ENCODE measurements around the gene FRAT2.

FRAT2 gene, protein sequence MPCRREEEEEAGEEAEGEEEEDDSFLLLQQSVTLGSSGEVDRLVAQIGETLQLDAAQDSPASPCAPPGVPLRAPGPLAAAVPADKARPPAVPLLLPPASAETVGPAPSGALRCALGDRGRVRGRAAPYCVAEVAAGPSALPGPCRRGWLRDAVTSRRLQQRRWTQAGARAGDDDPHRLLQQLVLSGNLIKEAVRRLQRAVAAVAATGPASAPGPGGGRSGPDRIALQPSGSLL

DNA sequence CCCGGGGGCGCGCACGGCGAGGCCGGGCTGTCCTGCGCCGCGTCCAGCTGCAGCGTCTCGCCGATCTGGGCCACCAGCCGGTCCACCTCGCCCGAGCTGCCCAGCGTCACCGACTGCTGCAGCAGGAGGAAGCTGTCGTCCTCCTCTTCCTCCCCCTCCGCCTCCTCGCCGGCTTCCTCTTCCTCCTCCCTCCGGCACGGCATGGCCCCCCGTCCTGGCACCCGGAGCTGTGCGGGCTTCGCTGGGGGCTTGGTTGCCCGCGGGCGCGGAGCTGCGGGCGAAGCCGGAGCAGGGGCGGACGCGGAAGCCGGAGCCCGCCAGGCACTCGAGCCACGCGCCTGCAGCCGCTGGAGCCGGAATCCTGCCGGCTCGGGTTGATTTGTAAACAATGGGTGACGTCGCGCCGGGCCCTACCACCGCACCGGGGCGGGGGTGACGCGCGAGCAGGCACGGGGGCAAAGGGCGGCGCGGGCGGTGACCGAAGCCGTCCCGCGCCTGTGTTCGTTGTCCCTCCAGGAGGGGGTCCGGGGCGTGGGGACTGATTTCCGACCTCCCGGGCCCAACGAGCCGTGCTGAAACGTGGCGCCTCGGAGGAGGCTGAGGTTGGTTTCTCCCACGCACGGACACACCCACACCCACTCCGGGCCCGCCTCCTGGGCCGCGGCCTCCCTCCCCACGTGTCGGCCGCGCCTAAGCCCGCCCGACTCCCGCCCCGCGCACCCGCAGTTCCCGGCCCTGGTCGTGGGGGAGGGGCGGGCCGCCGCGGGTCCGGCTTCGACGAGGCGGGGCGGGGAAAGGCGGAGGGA lies at the start of gene FRAT2:
FRAT2 (minus strand) TSS at position 360 of the 806 bp plus-strand sequence; CDS start at position 203, 157 bp downstream.
- peak within 1 kb of the TSS; percentile 96 for H3K9ac ChIP-seq (ENCODE audit: low read depth, low read length)
- H3K36me3 ChIP-seq (ENCODE audit: insufficient read depth, low read length): 0 out of 2 replicates have a peak, but pooled peaks cover 2% of the 10 kb centered on the region
- H3K4me1 ChIP-seq (ENCODE audit: insufficient read depth, low read length): peaks cover 15% of the 10 kb centered on the region
- no peaks in the 10 kb centered on the region for H3K9me3 ChIP-seq (ENCODE audit: control insufficient read depth, insufficient read depth, low read length)

GRCh38 chr10:97384156-97384555 lies 49.6 kb upstream of the FRAT2 start:
- Histone ChIP-seq H3K4me1 (ENCODE audit: insufficient read depth, low read length) (no peaks in the 10 kb centered on the region), H3K9me3 (ENCODE audit: control insufficient read depth, insufficient read depth, low read length) (no peaks in the 10 kb centered on the region), H3K36me3 (ENCODE audit: insufficient read depth, low read length) (peaks cover 10% of the 10 kb centered on the region), H3K9ac (ENCODE audit: low read depth, low read length) (no peak overlapping the region)

DNA sequence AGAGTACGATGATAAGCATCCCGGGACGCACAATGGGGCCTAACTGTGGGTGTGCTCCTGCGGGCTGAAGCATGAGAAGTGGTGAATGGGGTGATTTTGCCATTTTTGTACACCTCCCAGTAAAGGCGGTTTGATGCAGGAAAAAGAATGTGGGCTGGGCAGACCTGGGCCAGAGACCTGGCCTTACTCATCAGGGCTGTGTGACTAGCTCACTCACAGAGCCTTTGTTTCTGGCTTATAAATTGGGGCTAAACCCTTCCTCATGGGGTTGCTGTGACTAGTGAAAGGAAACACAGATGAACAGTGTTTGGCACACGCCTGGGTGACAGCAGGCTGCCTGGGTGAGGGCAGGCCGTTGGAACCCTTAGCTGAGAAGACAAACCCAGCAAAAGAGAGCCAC lies 48.6 kb upstream of the FRAT2 start:
- peaks cover 11% of the 10 kb centered on the region for H3K36me3 ChIP-seq (ENCODE audit: insufficient read depth, low read length)
- no peak overlapping the region for H3K9ac ChIP-seq (ENCODE audit: low read depth, low read length)
- H3K4me1 ChIP-seq (ENCODE audit: insufficient read depth, low read length): no peaks in the 10 kb centered on the region

DNA sequence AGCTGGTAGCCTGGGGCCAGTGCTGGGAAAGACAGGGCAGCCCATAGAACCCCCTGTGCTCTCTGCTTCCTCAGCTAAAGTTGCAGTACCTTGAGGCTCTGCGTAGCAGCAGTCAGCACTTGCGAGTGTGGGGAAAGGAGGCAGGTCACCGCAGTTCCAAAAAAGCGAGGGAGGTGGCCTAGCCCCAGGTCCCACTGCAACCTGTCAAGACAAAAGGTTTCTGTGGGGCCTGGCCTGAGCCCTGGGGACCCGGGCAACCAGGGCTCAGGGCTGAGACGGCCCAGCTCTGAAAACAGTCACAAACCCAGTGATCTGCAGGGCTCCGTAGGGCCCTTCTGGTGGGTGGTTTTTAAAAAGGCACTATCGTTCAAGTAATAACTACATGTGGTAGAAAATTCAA lies 47.1 kb upstream of the FRAT2 start:
- Histone ChIP-seq H3K36me3 (ENCODE audit: insufficient read depth, low read length) (peaks cover 16% of the 10 kb centered on the region), H3K4me1 (ENCODE audit: insufficient read depth, low read length) (no peaks in the 10 kb centered on the region), H3K9ac (ENCODE audit: low read depth, low read length) (no peak overlapping the region), H3K9me3 (ENCODE audit: control insufficient read depth, insufficient read depth, low read length) (no peaks in the 10 kb centered on the region)

More for the DNA sequence above, 48.6 kb upstream of the FRAT2 start:
- no peaks in the 10 kb centered on the region for H3K9me3 ChIP-seq (ENCODE audit: control insufficient read depth, insufficient read depth, low read length)

GRCh38 chr10:97380516-97380915 lies 46.0 kb upstream of the FRAT2 start:
- peaks cover 11% of the 10 kb centered on the region for H3K36me3 ChIP-seq (ENCODE audit: insufficient read depth, low read length)
- H3K4me1 ChIP-seq (ENCODE audit: insufficient read depth, low read length): no peaks in the 10 kb centered on the region
- no peaks in the 10 kb centered on the region for H3K9me3 ChIP-seq (ENCODE audit: control insufficient read depth, insufficient read depth, low read length)
- no peak overlapping the region for H3K9ac ChIP-seq (ENCODE audit: low read depth, low read length)

GRCh38 chr10:97378933-97379921 lies 44.7 kb upstream of the FRAT2 start:
- Histone ChIP-seq H3K4me1 (ENCODE audit: insufficient read depth, low read length) (no peaks in the 10 kb centered on the region), H3K36me3 (ENCODE audit: insufficient read depth, low read length) (peaks cover 8% of the 10 kb centered on the region), H3K9me3 (ENCODE audit: control insufficient read depth, insufficient read depth, low read length) (no peaks in the 10 kb centered on the region), H3K9ac (ENCODE audit: low read depth, low read length) (no peak overlapping the region)

GRCh38 chr10:97376413-97376812 lies 41.9 kb upstream of the FRAT2 start:
- no peak overlapping the region for H3K9ac ChIP-seq (ENCODE audit: low read depth, low read length)

DNA sequence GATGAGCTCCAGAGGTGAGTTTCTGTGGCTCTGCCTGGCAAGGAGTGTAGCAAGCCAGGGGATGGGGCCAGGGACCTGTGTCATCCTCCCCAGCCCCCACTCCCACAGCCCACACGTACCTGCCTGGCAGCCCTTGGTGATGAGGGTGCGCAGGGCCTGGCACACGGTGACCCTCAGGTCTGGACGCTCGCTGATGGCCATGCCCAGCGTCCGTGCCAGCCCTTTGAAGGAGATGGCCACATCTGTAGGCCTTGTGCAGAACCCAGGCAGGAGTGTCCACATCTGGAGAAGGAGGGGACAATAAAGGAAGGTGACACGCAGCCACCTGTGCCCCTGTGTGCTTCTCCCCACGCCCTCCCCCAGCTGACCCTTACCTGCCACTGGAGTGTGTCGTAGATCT lies 38.9 kb upstream of the FRAT2 start:
- no peak overlapping the region for H3K9ac ChIP-seq (ENCODE audit: low read depth, low read length)
- H3K9me3 ChIP-seq (ENCODE audit: control insufficient read depth, insufficient read depth, low read length): no peaks in the 10 kb centered on the region
- H3K36me3 ChIP-seq (ENCODE audit: insufficient read depth, low read length): peaks cover 15% of the 10 kb centered on the region
- H3K4me1 ChIP-seq (ENCODE audit: insufficient read depth, low read length): no peaks in the 10 kb centered on the region

More at GRCh38 chr10:97376413-97376812, 41.9 kb upstream of the FRAT2 start:
- no peaks in the 10 kb centered on the region for H3K9me3 ChIP-seq (ENCODE audit: control insufficient read depth, insufficient read depth, low read length)
- peaks cover 18% of the 10 kb centered on the region for H3K36me3 ChIP-seq (ENCODE audit: insufficient read depth, low read length)
- no peaks in the 10 kb centered on the region for H3K4me1 ChIP-seq (ENCODE audit: insufficient read depth, low read length)

- Histone ChIP-seq H3K9me3 (ENCODE audit: control insufficient read depth, insufficient read depth, low read length) (no peaks in the 10 kb centered on the region), H3K9ac (ENCODE audit: low read depth, low read length) (no peak overlapping the region), H3K4me1 (ENCODE audit: insufficient read depth, low read length) (no peaks in the 10 kb centered on the region), H3K36me3 (ENCODE audit: insufficient read depth, low read length) (peaks cover 10% of the 10 kb centered on the region)
These were observed 37.8 kb upstream of the FRAT2 start for GRCh38 chr10:97372233-97372875.

- Histone ChIP-seq H3K4me1 (ENCODE audit: insufficient read depth, low read length) (no peaks in the 10 kb centered on the region), H3K9ac (ENCODE audit: low read depth, low read length) (no peak overlapping the region), H3K36me3 (ENCODE audit: insufficient read depth, low read length) (peaks cover 10% of the 10 kb centered on the region), H3K9me3 (ENCODE audit: control insufficient read depth, insufficient read depth, low read length) (no peaks in the 10 kb centered on the region)
These were observed 37.2 kb upstream of the FRAT2 start for GRCh38 chr10:97371696-97372095.

- peaks cover 12% of the 10 kb centered on the region for H3K36me3 ChIP-seq (ENCODE audit: insufficient read depth, low read length)
- H3K9ac ChIP-seq (ENCODE audit: low read depth, low read length): no peak overlapping the region
- no peaks in the 10 kb centered on the region for H3K9me3 ChIP-seq (ENCODE audit: control insufficient read depth, insufficient read depth, low read length)
- H3K4me1 ChIP-seq (ENCODE audit: insufficient read depth, low read length): no peaks in the 10 kb centered on the region
These were observed 32.7 kb upstream of the FRAT2 start for GRCh38 chr10:97367126-97367649.

DNA sequence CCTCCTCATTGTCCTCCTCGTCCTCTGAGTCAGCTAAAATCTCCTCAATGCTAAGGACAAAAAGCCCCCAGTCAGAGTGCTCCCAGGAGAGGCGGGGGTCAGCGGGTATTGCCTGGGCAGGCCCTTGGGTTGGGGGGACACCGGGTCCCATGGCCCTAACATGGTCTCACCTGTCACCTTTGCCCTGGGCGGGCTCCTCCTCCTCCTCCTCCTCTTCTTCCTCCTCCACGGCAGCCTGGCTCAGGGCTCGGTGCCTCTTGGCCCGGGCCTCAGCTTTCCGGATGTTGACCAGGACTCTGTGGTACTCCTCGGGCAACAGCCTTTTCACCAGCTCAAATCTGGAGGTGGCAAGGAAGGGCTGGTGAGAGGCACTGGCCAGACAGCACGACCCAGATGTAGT lies 32.0 kb upstream of the FRAT2 start:
- Histone ChIP-seq H3K9me3 (ENCODE audit: control insufficient read depth, insufficient read depth, low read length) (no peaks in the 10 kb centered on the region), H3K4me1 (ENCODE audit: insufficient read depth, low read length) (no peaks in the 10 kb centered on the region), H3K36me3 (ENCODE audit: insufficient read depth, low read length) (peaks cover 9% of the 10 kb centered on the region), H3K9ac (ENCODE audit: low read depth, low read length) (no peak overlapping the region)

- no peak overlapping the region for H3K9ac ChIP-seq (ENCODE audit: low read depth, low read length)
- H3K4me1 ChIP-seq (ENCODE audit: insufficient read depth, low read length): no peaks in the 10 kb centered on the region
- no peaks in the 10 kb centered on the region for H3K9me3 ChIP-seq (ENCODE audit: control insufficient read depth, insufficient read depth, low read length)
- peaks cover 7% of the 10 kb centered on the region for H3K36me3 ChIP-seq (ENCODE audit: insufficient read depth, low read length)
These were observed 31.3 kb upstream of the FRAT2 start for GRCh38 chr10:97365761-97366351.
